Astrocyte (in vitro differentiated cells and primary cell): ENCODE measurements around the gene SCN10A.
A peak's percentile ranks its signal among the peaks of the same experiment; 100 is the strongest.

Source experiments
- EZH2 ChIP-seq: IDR thresholded peaks from 2 replicates; pipeline ENCODE4 v1.6.1; 2012; ENCODE audit warnings: mild to moderate bottlenecking, low read length, inconsistent platforms; ENCODE audit not compliant: insufficient read depth
- TF ChIP-seq, protein P1 (sequence below): IDR thresholded peaks from 2 replicates; pipeline ENCODE4 v1.5.1; 2011; ENCODE audit warnings: low read depth, mild to moderate bottlenecking, inconsistent platforms, low read length, moderate library complexity; ENCODE audit not compliant: insufficient read depth

DNA sequence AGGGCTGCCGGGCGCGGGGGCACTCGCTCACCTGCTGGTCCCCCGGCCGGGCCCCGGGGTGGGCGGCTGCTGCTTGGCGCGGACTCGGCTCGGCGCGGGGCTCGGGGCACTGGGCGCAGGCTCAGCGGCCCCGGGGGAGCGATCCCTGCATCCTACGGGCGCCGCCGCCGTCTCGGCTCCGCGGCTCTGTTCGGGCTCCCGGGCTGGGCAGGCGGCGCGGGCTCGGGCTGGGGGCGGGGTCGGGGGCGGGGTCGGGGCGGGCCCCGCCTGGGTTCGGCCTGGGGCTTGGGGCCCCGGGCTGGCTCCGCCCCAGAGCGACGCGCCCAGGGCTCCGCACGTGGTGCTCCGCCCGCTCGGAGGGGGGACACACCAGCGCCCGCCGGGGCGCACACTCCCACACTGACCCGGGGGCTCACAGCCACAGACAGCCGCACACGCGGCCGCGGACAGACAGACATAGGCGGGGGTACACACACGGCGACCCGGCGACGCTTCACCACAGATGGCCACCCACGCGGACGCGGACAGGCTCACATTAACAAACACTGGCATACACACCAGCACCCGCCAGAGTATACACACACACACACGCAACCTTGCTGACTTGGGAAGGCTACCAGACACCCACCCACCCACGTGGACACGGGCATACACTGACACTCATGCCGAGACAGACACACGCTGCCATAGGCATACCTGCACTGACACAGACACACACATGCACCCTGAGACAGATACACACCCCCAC lies 166.3 kb downstream of the SCN10A start, which contains the start of gene SCN5A:
- TF ChIP-seq, protein P1, sequence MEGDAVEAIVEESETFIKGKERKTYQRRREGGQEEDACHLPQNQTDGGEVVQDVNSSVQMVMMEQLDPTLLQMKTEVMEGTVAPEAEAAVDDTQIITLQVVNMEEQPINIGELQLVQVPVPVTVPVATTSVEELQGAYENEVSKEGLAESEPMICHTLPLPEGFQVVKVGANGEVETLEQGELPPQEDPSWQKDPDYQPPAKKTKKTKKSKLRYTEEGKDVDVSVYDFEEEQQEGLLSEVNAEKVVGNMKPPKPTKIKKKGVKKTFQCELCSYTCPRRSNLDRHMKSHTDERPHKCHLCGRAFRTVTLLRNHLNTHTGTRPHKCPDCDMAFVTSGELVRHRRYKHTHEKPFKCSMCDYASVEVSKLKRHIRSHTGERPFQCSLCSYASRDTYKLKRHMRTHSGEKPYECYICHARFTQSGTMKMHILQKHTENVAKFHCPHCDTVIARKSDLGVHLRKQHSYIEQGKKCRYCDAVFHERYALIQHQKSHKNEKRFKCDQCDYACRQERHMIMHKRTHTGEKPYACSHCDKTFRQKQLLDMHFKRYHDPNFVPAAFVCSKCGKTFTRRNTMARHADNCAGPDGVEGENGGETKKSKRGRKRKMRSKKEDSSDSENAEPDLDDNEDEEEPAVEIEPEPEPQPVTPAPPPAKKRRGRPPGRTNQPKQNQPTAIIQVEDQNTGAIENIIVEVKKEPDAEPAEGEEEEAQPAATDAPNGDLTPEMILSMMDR = no peak
- TF ChIP-seq EZH2 = peak; percentile 68
